GM23338 (cell line): Measurements from ENCODE around the gene TIMM23.

Source experiments
- POLR2AphosphoS5 ChIP-seq: IDR thresholded peaks from 2 replicates; pipeline ENCODE4 v1.6.1; 2016; ENCODE audit warnings: antibody characterized with exemption, low read depth
- REST ChIP-seq: IDR thresholded peaks from one replicate; pipeline ENCODE4 v1.6.1; 2018; ENCODE audit warnings: antibody characterized with exemption; ENCODE audit not compliant: unreplicated experiment
- TF ChIP-seq, protein P1 (sequence below), 2 experiments: fragments of 200-600 bp in 1 of 2; sonication (generic) in 1 of 2; conservative IDR thresholded peaks; 2 replicates each; pipeline versions ENCODE4 v1.5.1 to v1.6.1; 2016 to 2017; ENCODE audit warnings: antibody characterized with exemption in 2 of 2, low read depth in 2 of 2, mild to moderate bottlenecking in 2 of 2, moderate library complexity in 1 of 2

DNA sequence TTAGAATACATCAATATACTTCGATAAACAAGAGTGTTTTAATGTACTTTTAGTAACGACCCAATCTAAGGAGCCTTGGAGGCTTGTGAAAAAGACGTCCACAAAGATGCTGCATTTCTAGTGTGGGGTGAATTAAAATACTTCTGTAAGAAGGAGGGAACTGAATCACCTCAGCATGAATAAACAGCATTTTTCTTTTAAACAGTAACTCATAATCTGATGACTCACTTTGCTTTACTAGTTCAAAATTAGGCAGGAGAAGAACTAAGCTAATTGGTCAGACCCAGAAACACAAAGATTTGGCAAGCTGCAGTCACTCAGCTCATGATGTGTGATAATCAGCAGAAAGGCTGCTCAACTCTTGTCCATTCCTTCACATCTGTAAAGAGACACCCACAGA lies 33.9 kb downstream of the TIMM23 start:
- TF ChIP-seq POLR2AphosphoS5 (no peak), REST (no peak)
- TF ChIP-seq, protein P1, sequence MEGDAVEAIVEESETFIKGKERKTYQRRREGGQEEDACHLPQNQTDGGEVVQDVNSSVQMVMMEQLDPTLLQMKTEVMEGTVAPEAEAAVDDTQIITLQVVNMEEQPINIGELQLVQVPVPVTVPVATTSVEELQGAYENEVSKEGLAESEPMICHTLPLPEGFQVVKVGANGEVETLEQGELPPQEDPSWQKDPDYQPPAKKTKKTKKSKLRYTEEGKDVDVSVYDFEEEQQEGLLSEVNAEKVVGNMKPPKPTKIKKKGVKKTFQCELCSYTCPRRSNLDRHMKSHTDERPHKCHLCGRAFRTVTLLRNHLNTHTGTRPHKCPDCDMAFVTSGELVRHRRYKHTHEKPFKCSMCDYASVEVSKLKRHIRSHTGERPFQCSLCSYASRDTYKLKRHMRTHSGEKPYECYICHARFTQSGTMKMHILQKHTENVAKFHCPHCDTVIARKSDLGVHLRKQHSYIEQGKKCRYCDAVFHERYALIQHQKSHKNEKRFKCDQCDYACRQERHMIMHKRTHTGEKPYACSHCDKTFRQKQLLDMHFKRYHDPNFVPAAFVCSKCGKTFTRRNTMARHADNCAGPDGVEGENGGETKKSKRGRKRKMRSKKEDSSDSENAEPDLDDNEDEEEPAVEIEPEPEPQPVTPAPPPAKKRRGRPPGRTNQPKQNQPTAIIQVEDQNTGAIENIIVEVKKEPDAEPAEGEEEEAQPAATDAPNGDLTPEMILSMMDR (conservative IDR thresholded peaks at IDR 0.05; ENCODE audit: low read depth in 2 of 2), result no peak
